Measurements from ENCODE around the gene BCAN.

DNA sequence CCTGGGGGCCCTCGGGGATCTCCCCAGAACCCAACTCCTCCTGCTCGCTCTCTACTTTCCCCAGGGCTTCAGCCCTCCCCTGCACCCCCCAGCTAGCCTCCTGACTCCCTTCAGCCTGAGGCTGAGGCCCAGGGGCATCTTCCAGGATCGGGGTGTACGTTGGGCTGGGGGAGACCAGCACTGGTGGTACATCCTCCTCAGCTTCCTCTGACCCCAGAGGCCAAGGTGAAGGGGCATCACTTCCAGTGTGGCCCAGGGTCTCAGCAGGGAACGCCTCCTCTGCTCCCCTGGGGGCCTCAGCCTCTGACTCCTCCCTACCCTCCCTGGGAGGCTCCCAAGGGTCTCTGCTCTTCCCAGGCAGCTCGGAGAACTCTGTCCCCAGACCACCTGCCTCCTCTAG lies 28.4 kb downstream of the BCAN start:
- TF ChIP-seq, protein P1, sequence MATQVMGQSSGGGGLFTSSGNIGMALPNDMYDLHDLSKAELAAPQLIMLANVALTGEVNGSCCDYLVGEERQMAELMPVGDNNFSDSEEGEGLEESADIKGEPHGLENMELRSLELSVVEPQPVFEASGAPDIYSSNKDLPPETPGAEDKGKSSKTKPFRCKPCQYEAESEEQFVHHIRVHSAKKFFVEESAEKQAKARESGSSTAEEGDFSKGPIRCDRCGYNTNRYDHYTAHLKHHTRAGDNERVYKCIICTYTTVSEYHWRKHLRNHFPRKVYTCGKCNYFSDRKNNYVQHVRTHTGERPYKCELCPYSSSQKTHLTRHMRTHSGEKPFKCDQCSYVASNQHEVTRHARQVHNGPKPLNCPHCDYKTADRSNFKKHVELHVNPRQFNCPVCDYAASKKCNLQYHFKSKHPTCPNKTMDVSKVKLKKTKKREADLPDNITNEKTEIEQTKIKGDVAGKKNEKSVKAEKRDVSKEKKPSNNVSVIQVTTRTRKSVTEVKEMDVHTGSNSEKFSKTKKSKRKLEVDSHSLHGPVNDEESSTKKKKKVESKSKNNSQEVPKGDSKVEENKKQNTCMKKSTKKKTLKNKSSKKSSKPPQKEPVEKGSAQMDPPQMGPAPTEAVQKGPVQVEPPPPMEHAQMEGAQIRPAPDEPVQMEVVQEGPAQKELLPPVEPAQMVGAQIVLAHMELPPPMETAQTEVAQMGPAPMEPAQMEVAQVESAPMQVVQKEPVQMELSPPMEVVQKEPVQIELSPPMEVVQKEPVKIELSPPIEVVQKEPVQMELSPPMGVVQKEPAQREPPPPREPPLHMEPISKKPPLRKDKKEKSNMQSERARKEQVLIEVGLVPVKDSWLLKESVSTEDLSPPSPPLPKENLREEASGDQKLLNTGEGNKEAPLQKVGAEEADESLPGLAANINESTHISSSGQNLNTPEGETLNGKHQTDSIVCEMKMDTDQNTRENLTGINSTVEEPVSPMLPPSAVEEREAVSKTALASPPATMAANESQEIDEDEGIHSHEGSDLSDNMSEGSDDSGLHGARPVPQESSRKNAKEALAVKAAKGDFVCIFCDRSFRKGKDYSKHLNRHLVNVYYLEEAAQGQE (IDR thresholded peaks at IDR 0.05; ENCODE audit: insufficient read depth in 1 of 2, low read depth in 2 of 2, low read length in 2 of 2): no peak
- TF ChIP-seq POLR2AphosphoS5 (IDR thresholded peaks at IDR 0.05; ENCODE audit: low read depth, low read length) (no peak), TAF1 (IDR thresholded peaks at IDR 0.05; ENCODE audit: borderline replicate concordance, insufficient read depth, low read length) (no peak)
